Activated naive CD4-positive, alpha-beta T cell treated with anti-CD3 and anti-CD28 coated beads, Interleukin-2, amount 50 U/mL, for 16 hours (primary cell): ENCODE measurements around the gene FMN2.

Experiments
- DNase-seq: peaks from one replicate; pipeline ENCODE4 v3.0.0-alpha.2; 2020

Gene FMN2

GRCh38 chr1:240501115-240501514, 409.4 kb downstream of the FMN2 start:
- DNase-seq, result no peak

GRCh38 chr1:240503036-240503435, 411.4 kb downstream of the FMN2 start:
- DNase-seq, result no peak

DNA sequence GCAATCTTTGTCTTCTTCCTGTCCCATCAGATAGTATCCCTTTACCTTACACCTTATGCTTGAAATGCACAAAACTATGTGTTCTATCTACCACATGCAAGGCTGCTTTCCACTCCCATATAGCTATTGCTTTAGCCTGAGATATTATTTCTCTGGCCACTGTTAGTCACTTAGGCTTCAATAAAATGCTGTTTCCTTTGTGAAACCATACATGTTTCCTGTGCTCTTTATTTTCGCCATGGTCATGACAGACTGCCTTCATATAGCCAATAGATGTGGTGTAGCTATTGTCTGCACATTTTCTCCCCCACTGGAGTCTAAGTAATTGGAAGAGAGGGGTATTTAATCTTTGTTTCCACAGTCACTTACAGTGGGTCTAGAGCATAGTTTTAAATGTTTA, 411.9 kb downstream of the FMN2 start:
- DNase-seq, result no peak

DNA sequence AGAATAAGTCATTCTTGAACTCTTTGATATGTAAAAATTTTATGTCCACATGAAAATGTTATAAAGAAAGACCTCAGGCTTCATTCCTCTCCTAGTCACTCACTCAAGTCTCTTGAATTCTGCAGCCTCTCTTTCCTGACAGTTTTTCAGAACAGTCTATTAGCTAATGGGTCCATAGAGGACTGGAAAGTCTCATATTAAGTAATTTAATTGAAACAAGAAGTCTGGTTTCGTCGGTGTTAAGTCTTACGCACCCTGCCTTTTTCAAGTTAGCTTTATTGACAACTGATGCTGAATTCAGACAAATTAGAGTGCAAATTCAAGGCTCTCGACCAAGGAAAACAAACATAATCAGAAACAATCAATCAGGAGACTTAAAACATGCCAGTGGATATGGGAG, 414.5 kb downstream of the FMN2 start:
- DNase-seq, result no peak

GRCh38 chr1:240508201-240508600, 416.5 kb downstream of the FMN2 start:
- no peak for DNase-seq

GRCh38 chr1:240508950-240509349, 417.3 kb downstream of the FMN2 start:
- no peak for DNase-seq

- DNase-seq, result no peak
Measured at GRCh38 chr1:240511789-240512188, 420.1 kb downstream of the FMN2 start.

GRCh38 chr1:240515505-240515904, 423.8 kb downstream of the FMN2 start:
- DNase-seq, result no peak

DNA sequence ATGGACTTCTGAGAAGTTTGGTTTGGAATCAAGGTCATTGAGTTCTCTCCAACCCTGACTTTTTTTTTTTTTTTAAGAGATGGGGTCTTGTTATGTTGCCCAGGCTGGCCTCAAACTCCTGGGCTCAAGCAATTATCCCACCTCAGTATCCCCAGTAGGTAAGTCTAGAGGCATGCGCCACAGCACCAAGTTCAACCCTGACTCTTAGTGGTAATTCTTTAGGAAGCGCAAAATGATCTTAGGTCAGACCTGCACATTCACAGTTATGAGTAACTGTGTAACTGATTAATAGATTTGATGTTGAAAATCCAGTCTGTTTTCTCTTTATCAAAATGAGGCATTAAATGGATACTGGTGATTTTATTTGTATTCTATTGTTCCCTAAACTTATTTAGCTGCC, 424.4 kb downstream of the FMN2 start:
- DNase-seq, result no peak

- no peak for DNase-seq
Measured at GRCh38 chr1:240517891-240518290, 426.2 kb downstream of the FMN2 start.

DNA sequence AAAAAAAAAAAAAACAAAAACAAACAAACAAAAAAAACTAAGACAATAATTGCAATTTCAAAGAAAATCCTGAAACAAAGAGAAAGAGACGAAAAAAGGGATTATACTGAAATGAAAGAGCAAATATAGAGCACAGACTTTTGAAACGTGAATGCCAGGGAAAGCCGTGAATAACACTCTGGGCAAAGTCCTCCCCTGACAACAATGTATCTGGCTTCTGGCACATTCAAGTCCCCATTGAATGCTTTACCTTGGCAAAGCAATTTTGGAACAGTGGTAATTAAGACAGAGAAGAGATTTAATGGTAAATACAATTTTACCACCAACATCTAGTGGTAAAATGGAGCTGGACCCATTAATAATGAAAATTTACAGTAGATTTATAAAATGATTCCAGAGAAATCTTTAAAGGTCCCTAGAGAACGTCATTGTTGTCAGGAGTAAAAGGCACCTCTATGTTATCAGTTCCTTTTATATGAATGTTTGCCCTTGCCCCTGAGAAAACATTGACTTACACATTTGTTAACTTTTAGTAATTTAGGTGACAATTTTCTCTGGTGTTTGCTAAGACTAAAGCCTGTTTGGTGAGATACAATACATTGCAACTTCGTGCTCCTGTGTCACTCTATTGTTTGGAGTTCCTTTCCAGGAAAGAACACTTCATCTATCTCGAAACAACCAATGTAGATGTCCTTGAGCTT, 430.6 kb downstream of the FMN2 start:
- DNase-seq, result no peak

GRCh38 chr1:240524356-240525069, 432.8 kb downstream of the FMN2 start:
- DNase-seq, result no peak
